GM23338 (cell line): ENCODE data around the gene HPS5. TPM values are rescaled to one million over a fixed set of nuclear protein-coding genes. Genes with fewer than 3 reads are reported as not detected.

Source experiments
- ATAC-seq: fragments of 200-7000 bp; cut with Tn5 transposase; 3 replicates; pipeline ENCODE4 v1.9.1; 2020
- DNase-seq: peaks from one replicate; pipeline ENCODE4 v3.0.0-alpha.2; 2015; ENCODE audit warnings: low spot score
- H2AFZ ChIP-seq: fragments of 200-600 bp; sonication (generic); 2 replicates; pipeline ENCODE4 v1.8.0; 2016; ENCODE audit warnings: antibody characterized with exemption, mild to moderate bottlenecking, moderate library complexity
- H3F3A ChIP-seq: fragments of 200-600 bp; sonication (generic); replicated peaks from 2 replicates; pipeline ENCODE4 v1.8.0; 2017; ENCODE audit warnings: antibody characterized with exemption, mixed run types, low read depth
- H3K27ac ChIP-seq: fragments of 200-600 bp; sonication (generic); 2 replicates; pipeline ENCODE4 v1.6.1; 2016; ENCODE audit warnings: low read depth
- H3K27me3 ChIP-seq: fragments of 200-600 bp; sonication (generic); 2 replicates; pipeline ENCODE4 v1.8.0; 2016; ENCODE audit warnings: mild to moderate bottlenecking, mixed run types, moderate library complexity; ENCODE audit not compliant: insufficient read depth
- H3K36me3 ChIP-seq: fragments of 200-600 bp; sonication (generic); 2 replicates; pipeline ENCODE4 v1.8.0; 2016; ENCODE audit warnings: mild to moderate bottlenecking; ENCODE audit not compliant: insufficient read depth
- H3K4me1 ChIP-seq: fragments of 200-600 bp; sonication (generic); 2 replicates; pipeline ENCODE4 v1.8.0; 2016; ENCODE audit warnings: mild to moderate bottlenecking, moderate library complexity; ENCODE audit not compliant: insufficient read depth
- H3K4me2 ChIP-seq: fragments of 200-600 bp; sonication (generic); 2 replicates; pipeline ENCODE4 v1.7.1; 2017; ENCODE audit warnings: mixed run types
- H3K4me3 ChIP-seq: fragments of 200-600 bp; sonication (generic); 2 replicates; pipeline ENCODE4 v1.6.1; 2016; ENCODE audit warnings: mixed run types
- H3K79me2 ChIP-seq: fragments of 200-600 bp; sonication (generic); replicated peaks from 2 replicates; pipeline ENCODE4 v1.8.0; 2017; ENCODE audit warnings: mild to moderate bottlenecking; ENCODE audit not compliant: insufficient read depth
- H3K9me2 ChIP-seq: fragments of 200-600 bp; sonication (generic); 2 replicates; pipeline ENCODE4 v1.8.0; 2017; ENCODE audit not compliant: insufficient read depth
- H4K20me1 ChIP-seq: fragments of 200-600 bp; sonication (generic); replicated peaks from 2 replicates; pipeline ENCODE4 v1.8.0; 2017; ENCODE audit warnings: mild to moderate bottlenecking; ENCODE audit not compliant: insufficient read depth
- H3K27ac Mint-ChIP-seq: 2 replicates; pipeline ENCODE4 v1.8.0; 2020; ENCODE audit warnings: inconsistent platforms, mild to moderate bottlenecking, moderate library complexity, mixed read lengths
- H3K27me3 Mint-ChIP-seq: 3 replicates; pipeline ENCODE4 v1.8.0; 2022; ENCODE audit warnings: low read depth, mild to moderate bottlenecking, moderate library complexity, mixed read lengths, inconsistent platforms; ENCODE audit not compliant: insufficient read depth, poor library complexity
- H3K36me3 Mint-ChIP-seq: 3 replicates; pipeline ENCODE4 v1.8.0; 2021; ENCODE audit warnings: low read depth, mild to moderate bottlenecking, inconsistent platforms, moderate library complexity, mixed read lengths
- H3K4me1 Mint-ChIP-seq: 3 replicates; pipeline ENCODE4 v1.8.0; 2020; ENCODE audit warnings: mild to moderate bottlenecking, inconsistent platforms, mixed read lengths
- H3K4me3 Mint-ChIP-seq: 3 replicates; pipeline ENCODE4 v1.8.0; 2021; ENCODE audit warnings: moderate library complexity, mild to moderate bottlenecking, inconsistent platforms, mixed read lengths
- H3K9me3 Mint-ChIP-seq: 3 replicates; pipeline ENCODE4 v1.8.0; 2020; ENCODE audit warnings: moderate library complexity, mild to moderate bottlenecking, inconsistent platforms, mixed read lengths
- CREB1 ChIP-seq: fragments of 250-450 bp; sonication (Bioruptor Pico); IDR thresholded peaks from 2 replicates; pipeline ENCODE4 v1.5.0; 2020; ENCODE audit warnings: low read depth, mild to moderate bottlenecking, moderate library complexity
- ETS1 ChIP-seq: IDR thresholded peaks from 2 replicates; pipeline ENCODE4 v1.6.1; 2016; ENCODE audit warnings: antibody characterized with exemption
- EZH2 ChIP-seq: fragments of 200-600 bp; sonication (generic); IDR thresholded peaks from one replicate; pipeline ENCODE4 v1.8.0; 2017; ENCODE audit warnings: antibody characterized with exemption, mild to moderate bottlenecking, low read depth; ENCODE audit not compliant: unreplicated experiment
- EZH2phosphoT487 ChIP-seq: fragments of 200-600 bp; sonication (generic); IDR thresholded peaks from one replicate; pipeline ENCODE4 v1.8.1; 2018; ENCODE audit warnings: antibody characterized with exemption; ENCODE audit not compliant: unreplicated experiment
- REST ChIP-seq: IDR thresholded peaks from one replicate; pipeline ENCODE4 v1.6.1; 2018; ENCODE audit warnings: antibody characterized with exemption; ENCODE audit not compliant: unreplicated experiment
- STAT1 ChIP-seq: IDR thresholded peaks from one replicate; pipeline ENCODE4 v1.6.1; 2016; ENCODE audit warnings: antibody characterized with exemption; ENCODE audit not compliant: unreplicated experiment
- ZNF114 ChIP-seq: fragments of 250-450 bp; sonication (Bioruptor Pico); IDR thresholded peaks from 2 replicates; pipeline ENCODE4 v1.5.0; 2020; ENCODE audit warnings: mild to moderate bottlenecking, moderate library complexity
- ZNF462 ChIP-seq: fragments of 250-450 bp; sonication (Bioruptor Pico); IDR thresholded peaks from 2 replicates; pipeline ENCODE4 v1.5.0; 2020; ENCODE audit warnings: mild to moderate bottlenecking, moderate library complexity
- polyA plus RNA-seq: library from polyadenylated mRNA; unstranded; fragments of >200 nt; fragmentation: Nextera tagmentation; extraction: Ambion mirVana; gene quantifications from 2 replicates; pipeline ENCODE4 v1.2.1, GENCODE V29; 2016
- total RNA-seq: library from RNA; depleted of rRNA; stranded (reverse); fragments of >200 nt; shearing (Covaris generic); gene quantifications from 2 replicates; pipeline ENCODE4 v1.2.3, GENCODE V29; 2014

Gene HPS5
- total and polyA plus RNA-seq, 2 experiments from 2014 or later: 11.5 to 18.6 TPM

GRCh38 chr11:18361154-18361553 lies 39.2 kb upstream of the HPS5 start (continued):
- TF ChIP-seq ZNF462 (CRISPR knock-in tag) (no peak), CREB1 (CRISPR knock-in tag) (no peak)

- no peaks in the 10 kb centered on the region for H3K27me3 ChIP-seq
- H3F3A ChIP-seq: no peaks in the 10 kb centered on the region
- Mint-ChIP-seq H3K27ac (no peak overlapping the region), H3K27me3 (no peaks in the 10 kb centered on the region), H3K36me3 (peaks cover 39% of the 10 kb centered on the region), H3K9me3 (no peaks in the 10 kb centered on the region), H3K4me1 (no peaks in the 10 kb centered on the region), H3K4me3 (no peak overlapping the region)
- no peak overlapping the region for H3K27ac ChIP-seq
- H3K4me3 ChIP-seq: no peak overlapping the region
- no peaks in the 10 kb centered on the region for H3K9me2 ChIP-seq
- peaks cover 36% of the 10 kb centered on the region for H3K36me3 ChIP-seq
- ATAC-seq: no peak
- DNase-seq: no peak
- no peaks in the 10 kb centered on the region for H3K4me1 ChIP-seq
- no peak overlapping the region for H2AFZ ChIP-seq
- 0 out of 2 replicates have a peak, but pooled peaks cover 3% of the 10 kb centered on the region for H4K20me1 ChIP-seq
- no peak overlapping the region for H3K4me2 ChIP-seq
- no peaks in the 10 kb centered on the region for H3K79me2 ChIP-seq
- TF ChIP-seq EZH2phosphoT487 (no peak), ETS1 (no peak), REST (no peak), EZH2 (no peak), STAT1 (no peak), ZNF114 (CRISPR knock-in tag) (no peak)
Measured at GRCh38 chr11:18358646-18359045, 36.7 kb upstream of the HPS5 start.
